HEK293 (cell line): ENCODE results near the gene NFIL3.
"Not testable (repeated sequence)": the region's sequence is repeated elsewhere in the genome, so short reads cannot be mapped to it uniquely, and the experiment has no call there.

Experiments
- CTCF ChIA-PET: fragments of 350-600 bp; formaldehyde crosslinking; extraction: SDS; loops from one replicate; lab custom pipeline; 2021; ENCODE audit warnings: antibody characterized with exemption; lab: Yijun Ruan, JAX
- POLR2A ChIA-PET: fragments of 300-600 bp; formaldehyde crosslinking; extraction: SDS; loops from one replicate; lab custom pipeline; 2020; ENCODE audit warnings: antibody characterized with exemption, inconsistent platforms; lab: Yijun Ruan, JAX
- H3K27ac ChIP-seq: fragments of 200-500 bp; sonication (Bioruptor generic); 2 replicates; pipeline ENCODE4 v1.5.1; 2014; ENCODE audit warnings: low read depth, low read length, control low read depth, inconsistent platforms; ENCODE audit errors: extremely low read depth
- H3K36me3 ChIP-seq, 2 experiments: fragments of 200-500 bp in 1 of 2; sonication (Bioruptor generic) in 1 of 2; 1 replicate in 1 of 2; 2 replicates in 1 of 2; pipeline ENCODE4 v1.5.1; 2014 to 2017; ENCODE audit warnings: inconsistent platforms in 2 of 2, low read length in 2 of 2; ENCODE audit not compliant: control insufficient read depth in 2 of 2, insufficient read depth in 1 of 2
- H3K4me1 ChIP-seq: fragments of 200-500 bp; sonication (Bioruptor generic); 2 replicates; pipeline ENCODE4 v1.5.1; 2014; ENCODE audit warnings: mild to moderate bottlenecking, low read length, inconsistent platforms; ENCODE audit not compliant: control insufficient read depth, insufficient read depth
- H3K4me3 ChIP-seq: 2 replicates; pipeline ENCODE4 v1.5.1; 2011; ENCODE audit warnings: low read depth, mild to moderate bottlenecking, control low read depth, low read length, moderate library complexity
- H3K9me3 ChIP-seq: fragments of 200-500 bp; sonication (Bioruptor generic); 2 replicates; pipeline ENCODE4 v1.5.1; 2014; ENCODE audit warnings: low read depth, low read length, inconsistent platforms; ENCODE audit not compliant: control insufficient read depth, insufficient read depth
- GLI4 ChIP-seq: fragments of 450-650 bp; formaldehyde crosslinking; IDR thresholded peaks from 2 replicates; pipeline ENCODE4 v1.5.1; 2016; ENCODE audit warnings: missing biosample characterization, missing genetic modification characterization
- KLF16 ChIP-seq: fragments of 450-650 bp; formaldehyde crosslinking; IDR thresholded peaks from 2 replicates; pipeline ENCODE4 v1.5.1; 2017; ENCODE audit warnings: missing biosample characterization, missing genetic modification characterization
- MEIS1 ChIP-seq: sonication (generic); formaldehyde crosslinking; IDR thresholded peaks from 2 replicates; pipeline ENCODE4 v1.8.1; 2022; ENCODE audit warnings: missing genetic modification reagents, mild to moderate bottlenecking, borderline replicate concordance
- MYNN ChIP-seq: fragments of 450-650 bp; formaldehyde crosslinking; IDR thresholded peaks from 2 replicates; pipeline ENCODE4 v1.5.1; 2016; ENCODE audit warnings: missing biosample characterization, missing genetic modification characterization, borderline replicate concordance
- REPIN1 ChIP-seq: fragments of 450-650 bp; formaldehyde crosslinking; IDR thresholded peaks from 2 replicates; pipeline ENCODE4 v1.5.1; 2017; ENCODE audit warnings: missing biosample characterization, missing genetic modification characterization, low read depth
- SETDB1 ChIP-seq: IDR thresholded peaks from one replicate; pipeline ENCODE4 v1.6.1; 2017; ENCODE audit warnings: mild to moderate bottlenecking, low read length, moderate library complexity, mixed read lengths; ENCODE audit not compliant: insufficient read length
- TCF7L2 ChIP-seq: IDR thresholded peaks from 2 replicates; pipeline ENCODE4 v1.6.1; 2011; ENCODE audit warnings: low read depth, mild to moderate bottlenecking, inconsistent platforms, low read length, moderate library complexity, borderline replicate concordance
- YY2 ChIP-seq: fragments of 450-650 bp; formaldehyde crosslinking; IDR thresholded peaks from 2 replicates; pipeline ENCODE4 v1.5.1; 2016; ENCODE audit warnings: missing biosample characterization, missing genetic modification characterization
- ZFP41 ChIP-seq: fragments of 450-650 bp; formaldehyde crosslinking; IDR thresholded peaks from 2 replicates; pipeline ENCODE4 v1.5.1; 2016; ENCODE audit warnings: missing biosample characterization, missing genetic modification characterization, borderline replicate concordance
- ZIC2 ChIP-seq: fragments of 450-650 bp; formaldehyde crosslinking; IDR thresholded peaks from 2 replicates; pipeline ENCODE4 v1.5.1; 2016; ENCODE audit warnings: missing biosample characterization, missing genetic modification characterization
- ZNF146 ChIP-seq: fragments of 450-650 bp; formaldehyde crosslinking; IDR thresholded peaks from 2 replicates; pipeline ENCODE4 v1.5.1; 2016; ENCODE audit warnings: missing biosample characterization, missing genetic modification characterization
- ZNF174 ChIP-seq: fragments of 450-650 bp; formaldehyde crosslinking; IDR thresholded peaks from 2 replicates; pipeline ENCODE4 v1.5.0; 2017; ENCODE audit warnings: missing biosample characterization, mild to moderate bottlenecking, missing genetic modification characterization
- ZNF2 ChIP-seq: fragments of 450-650 bp; formaldehyde crosslinking; IDR thresholded peaks from 2 replicates; pipeline ENCODE4 v1.5.1; 2016; ENCODE audit warnings: missing biosample characterization, missing genetic modification characterization
- ZNF211 ChIP-seq: fragments of 450-650 bp; formaldehyde crosslinking; IDR thresholded peaks from 2 replicates; pipeline ENCODE4 v1.5.1; 2016; ENCODE audit warnings: low read depth, missing biosample characterization, missing genetic modification characterization
- ZNF311 ChIP-seq: fragments of 450-650 bp; formaldehyde crosslinking; IDR thresholded peaks from 2 replicates; pipeline ENCODE4 v1.5.1; 2017; ENCODE audit warnings: missing biosample characterization, missing genetic modification characterization, borderline replicate concordance
- ZNF324 ChIP-seq: fragments of 450-650 bp; formaldehyde crosslinking; IDR thresholded peaks from 2 replicates; pipeline ENCODE4 v1.5.1; 2016; ENCODE audit warnings: missing biosample characterization, missing genetic modification characterization
- ZNF366 ChIP-seq: fragments of 450-650 bp; formaldehyde crosslinking; conservative IDR thresholded peaks from 2 replicates; pipeline ENCODE4 v1.5.1; 2016; ENCODE audit warnings: missing biosample characterization, missing genetic modification characterization
- ZNF404 ChIP-seq: fragments of 450-650 bp; formaldehyde crosslinking; IDR thresholded peaks from 2 replicates; pipeline ENCODE4 v1.5.1; 2017; ENCODE audit warnings: missing biosample characterization, missing genetic modification characterization
- ZNF426 ChIP-seq: fragments of 450-650 bp; formaldehyde crosslinking; IDR thresholded peaks from 2 replicates; pipeline ENCODE4 v1.5.1; 2017; ENCODE audit warnings: missing biosample characterization, missing genetic modification characterization, mild to moderate bottlenecking, inconsistent platforms, moderate library complexity
- ZNF433 ChIP-seq: fragments of 450-650 bp; formaldehyde crosslinking; IDR thresholded peaks from 2 replicates; pipeline ENCODE4 v1.5.1; 2016; ENCODE audit warnings: missing biosample characterization, missing genetic modification characterization, low read depth
- ZNF501 ChIP-seq: fragments of 450-650 bp; formaldehyde crosslinking; IDR thresholded peaks from 2 replicates; pipeline ENCODE4 v1.5.1; 2016; ENCODE audit warnings: missing biosample characterization, missing genetic modification characterization
- ZNF548 ChIP-seq: fragments of 450-650 bp; formaldehyde crosslinking; IDR thresholded peaks from 2 replicates; pipeline ENCODE4 v1.5.1; 2016; ENCODE audit warnings: missing biosample characterization, missing genetic modification characterization
- ZNF560 ChIP-seq: fragments of 450-650 bp; formaldehyde crosslinking; IDR thresholded peaks from 2 replicates; pipeline ENCODE4 v1.5.1; 2017; ENCODE audit warnings: missing biosample characterization, missing genetic modification characterization, borderline replicate concordance
- ZNF580 ChIP-seq: fragments of 450-650 bp; formaldehyde crosslinking; IDR thresholded peaks from 2 replicates; pipeline ENCODE4 v1.5.1; 2016; ENCODE audit warnings: missing biosample characterization, missing genetic modification characterization
- ZNF621 ChIP-seq: fragments of 450-650 bp; formaldehyde crosslinking; IDR thresholded peaks from 2 replicates; pipeline ENCODE4 v1.5.1; 2017; ENCODE audit warnings: missing biosample characterization, missing genetic modification characterization
- ZNF658 ChIP-seq: fragments of 450-650 bp; formaldehyde crosslinking; IDR thresholded peaks from 2 replicates; pipeline ENCODE4; 2016; ENCODE audit warnings: missing biosample characterization, missing genetic modification characterization
- ZNF660 ChIP-seq: fragments of 450-650 bp; IDR thresholded peaks from 2 replicates; pipeline ENCODE4 v1.5.1; 2018; ENCODE audit warnings: missing biosample characterization, mild to moderate bottlenecking, missing genetic modification characterization
- ZNF707 ChIP-seq: fragments of 450-650 bp; formaldehyde crosslinking; IDR thresholded peaks from 2 replicates; pipeline ENCODE4 v1.5.1; 2016; ENCODE audit warnings: missing biosample characterization, missing genetic modification characterization
- ZNF776 ChIP-seq: fragments of 450-650 bp; formaldehyde crosslinking; IDR thresholded peaks from 2 replicates; pipeline ENCODE4 v1.5.0; 2017; ENCODE audit warnings: missing biosample characterization, missing genetic modification characterization, borderline replicate concordance
- ZXDB ChIP-seq: fragments of 450-650 bp; formaldehyde crosslinking; IDR thresholded peaks from 2 replicates; pipeline ENCODE4 v1.5.1; 2016; ENCODE audit warnings: missing biosample characterization, missing genetic modification characterization

The NFIL3 gene

GRCh38 chr9:91391412-91391811 is 32.2 kb downstream of the NFIL3 start:
- ChIA-PET CTCF (no interaction called here), POLR2A (no interaction called here)
- TF ChIP-seq TCF7L2 (no peak), KLF16 (tag by site-specific recombination) (no peak), ZFP41 (tag by site-specific recombination) (no peak), MYNN (tag by site-specific recombination) (no peak), ZNF501 (no peak), ZNF311 (tag by site-specific recombination) (no peak), ZNF658 (tag by site-specific recombination) (no peak), ZNF2 (tag by site-specific recombination) (no peak), ZNF426 (tag by site-specific recombination) (no peak), ZNF211 (tag by site-specific recombination) (no peak), MEIS1 (no peak), ZNF404 (tag by site-specific recombination) (no peak), ZNF707 (tag by site-specific recombination) (no peak)
- no peak overlapping the region for H3K4me3 ChIP-seq
- H3K4me1 ChIP-seq: no peaks in the 10 kb centered on the region
- H3K9me3 ChIP-seq: no peaks in the 10 kb centered on the region
- no peak overlapping the region for H3K27ac ChIP-seq
- no peaks in the 10 kb centered on the region for H3K36me3 ChIP-seq

GRCh38 chr9:91389686-91390085 is 33.9 kb downstream of the NFIL3 start:
- H3K36me3 ChIP-seq, H3K4me1 ChIP-seq, H3K9me3 ChIP-seq, H3K27ac ChIP-seq, CTCF ChIA-PET, H3K4me3 ChIP-seq: not testable (repeated sequence)
- POLR2A ChIA-PET: interaction anchor here (0.7 kb wide), 1 partner anchor 1544 kb away, joined by 3 read pairs; no protein-coding TSS in a partner anchor

- POLR2A ChIA-PET: no interaction called here
These were observed 36.9 kb downstream of the NFIL3 start for GRCh38 chr9:91386765-91387164.

GRCh38 chr9:91384954-91385353 is 38.7 kb downstream of the NFIL3 start:
- Histone ChIP-seq H3K4me3 (no peak overlapping the region), H3K9me3 (no peaks in the 10 kb centered on the region), H3K27ac (no peak overlapping the region), H3K4me1 (no peaks in the 10 kb centered on the region), H3K36me3 (no peaks in the 10 kb centered on the region)
- POLR2A ChIA-PET: interaction anchor here (0.7 kb wide), 1 partner anchor 57 kb away, joined by 3 read pairs; no protein-coding TSS in a partner anchor
- TF ChIP-seq REPIN1 (tag by site-specific recombination) (no peak), ZNF580 (tag by site-specific recombination) (no peak), ZXDB (tag by site-specific recombination) (no peak), ZNF660 (no peak), ZNF324 (no peak), ZNF621 (tag by site-specific recombination) (no peak), ZNF366 (tag by site-specific recombination) (no peak), ZNF548 (tag by site-specific recombination) (no peak), GLI4 (tag by site-specific recombination) (no peak)
- CTCF ChIA-PET: no interaction called here

More at GRCh38 chr9:91386765-91387164, 36.9 kb downstream of the NFIL3 start:
- H3K4me3 ChIP-seq: no peak overlapping the region
- no peaks in the 10 kb centered on the region for H3K4me1 ChIP-seq
- no peak for TF ChIP-seq SETDB1
- TF ChIP-seq ZNF501: no peak
- no peak for TF ChIP-seq ZNF146
- TF ChIP-seq REPIN1 (tag by site-specific recombination): no peak
- TF ChIP-seq ZNF560 (tag by site-specific recombination): no peak
- no peak for TF ChIP-seq ZNF660
- no peak for TF ChIP-seq ZNF433 (tag by site-specific recombination)
- no peak for TF ChIP-seq ZNF776 (tag by site-specific recombination)
- no peak for TF ChIP-seq YY2
- no peak for TF ChIP-seq ZNF658 (tag by site-specific recombination)
- TF ChIP-seq ZNF366 (tag by site-specific recombination): no peak
- TF ChIP-seq ZNF174 (tag by site-specific recombination): no peak
- no peak for TF ChIP-seq ZIC2
- no peak overlapping the region for H3K27ac ChIP-seq
- CTCF ChIA-PET: interaction anchor here (0.6 kb wide), 1 partner anchor 7 kb away, joined by 3 read pairs; no protein-coding TSS in a partner anchor
- H3K9me3 ChIP-seq: no peaks in the 10 kb centered on the region
- no peaks in the 10 kb centered on the region for H3K36me3 ChIP-seq
